NCI-H510A (cell line): ENCODE results near the gene UGT8.
"Not testable (repeated sequence)": the region's sequence is repeated elsewhere in the genome, so short reads cannot be mapped to it uniquely, and the experiment has no call there.

Experiments used
- DNase-seq: peaks from one replicate; lab custom pipeline; 2025; lab: John Stamatoyannopoulos, UW

Gene UGT8

GRCh38 chr4:114606245-114606644 lies 7.6 kb downstream of the UGT8 start:
- DNase-seq = peak; percentile 42

- DNase-seq = no peak
These were observed 8.4 kb downstream of the UGT8 start for GRCh38 chr4:114607056-114607455.

GRCh38 chr4:114613560-114613959 lies 15.0 kb downstream of the UGT8 start:
- no peak for DNase-seq

- DNase-seq = no peak
These were observed 16.8 kb downstream of the UGT8 start for GRCh38 chr4:114615435-114615834.

- not testable (repeated sequence) for DNase-seq
These were observed 17.4 kb downstream of the UGT8 start for GRCh38 chr4:114616036-114616435.

GRCh38 chr4:114626196-114626595 lies 27.6 kb downstream of the UGT8 start:
- no peak for DNase-seq

- DNase-seq = no peak
These were observed 37.8 kb downstream of the UGT8 start for GRCh38 chr4:114636192-114636935.

GRCh38 chr4:114642173-114642780 lies 43.7 kb downstream of the UGT8 start:
- no peak for DNase-seq

GRCh38 chr4:114649908-114650307 lies 51.3 kb downstream of the UGT8 start:
- DNase-seq = no peak

GRCh38 chr4:114653675-114654074 lies 55.1 kb downstream of the UGT8 start:
- DNase-seq = no peak

GRCh38 chr4:114654592-114654991 lies 56.0 kb downstream of the UGT8 start:
- no peak for DNase-seq

- no peak for DNase-seq
These were observed 59.6 kb downstream of the UGT8 start for GRCh38 chr4:114658179-114658578.

GRCh38 chr4:114658776-114659175 lies 60.2 kb downstream of the UGT8 start:
- DNase-seq = no peak

GRCh38 chr4:114659386-114660008 lies 60.9 kb downstream of the UGT8 start:
- DNase-seq = peak; percentile 6

GRCh38 chr4:114663083-114663482 lies 64.5 kb downstream of the UGT8 start:
- DNase-seq = no peak

- no peak for DNase-seq
These were observed 70.0 kb downstream of the UGT8 start for GRCh38 chr4:114668577-114668976.

GRCh38 chr4:114670733-114671132 lies 72.1 kb downstream of the UGT8 start:
- DNase-seq = not testable (repeated sequence)

GRCh38 chr4:114673306-114673705 lies 74.7 kb downstream of the UGT8 start:
- DNase-seq = no peak

- no peak for DNase-seq
These were observed 75.5 kb downstream of the UGT8 start for GRCh38 chr4:114674080-114674479.

GRCh38 chr4:114677346-114677979 lies 78.9 kb downstream of the UGT8 start:
- DNase-seq = no peak

GRCh38 chr4:114684462-114684861 lies 85.9 kb downstream of the UGT8 start:
- no peak for DNase-seq

GRCh38 chr4:114688059-114688458 lies 89.5 kb downstream of the UGT8 start:
- DNase-seq = no peak

GRCh38 chr4:114690571-114690970 lies 92.0 kb downstream of the UGT8 start:
- no peak for DNase-seq
